GM23248 (cell line): ENCODE data around the gene SDCCAG8.

Experiments
- EZH2 ChIP-seq: fragments of 200-600 bp; sonication (generic); IDR thresholded peaks from 2 replicates; pipeline ENCODE4 v1.6.1; 2018; ENCODE audit warnings: antibody characterized with exemption, mild to moderate bottlenecking; ENCODE audit not compliant: insufficient read depth, poor library complexity, severe bottlenecking
- EZH2phosphoT487 ChIP-seq: fragments of 200-600 bp; sonication (generic); IDR thresholded peaks from 2 replicates; pipeline ENCODE4 v1.6.1; 2018; ENCODE audit warnings: antibody characterized with exemption, moderate library complexity, mild to moderate bottlenecking, low read depth; ENCODE audit not compliant: insufficient read depth

GRCh38 chr1:243287652-243288051, 31.8 kb downstream of the SDCCAG8 start:
- no peak for TF ChIP-seq EZH2phosphoT487
- TF ChIP-seq EZH2 = no peak
